ENCODE results near the gene GPBAR1. TPM values are rescaled to one million over a fixed set of nuclear protein-coding genes. Genes with fewer than 3 reads are reported as not detected.

GPBAR1 gene, protein sequence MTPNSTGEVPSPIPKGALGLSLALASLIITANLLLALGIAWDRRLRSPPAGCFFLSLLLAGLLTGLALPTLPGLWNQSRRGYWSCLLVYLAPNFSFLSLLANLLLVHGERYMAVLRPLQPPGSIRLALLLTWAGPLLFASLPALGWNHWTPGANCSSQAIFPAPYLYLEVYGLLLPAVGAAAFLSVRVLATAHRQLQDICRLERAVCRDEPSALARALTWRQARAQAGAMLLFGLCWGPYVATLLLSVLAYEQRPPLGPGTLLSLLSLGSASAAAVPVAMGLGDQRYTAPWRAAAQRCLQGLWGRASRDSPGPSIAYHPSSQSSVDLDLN
- not detected in 2 replicates for total RNA-seq

DNA sequence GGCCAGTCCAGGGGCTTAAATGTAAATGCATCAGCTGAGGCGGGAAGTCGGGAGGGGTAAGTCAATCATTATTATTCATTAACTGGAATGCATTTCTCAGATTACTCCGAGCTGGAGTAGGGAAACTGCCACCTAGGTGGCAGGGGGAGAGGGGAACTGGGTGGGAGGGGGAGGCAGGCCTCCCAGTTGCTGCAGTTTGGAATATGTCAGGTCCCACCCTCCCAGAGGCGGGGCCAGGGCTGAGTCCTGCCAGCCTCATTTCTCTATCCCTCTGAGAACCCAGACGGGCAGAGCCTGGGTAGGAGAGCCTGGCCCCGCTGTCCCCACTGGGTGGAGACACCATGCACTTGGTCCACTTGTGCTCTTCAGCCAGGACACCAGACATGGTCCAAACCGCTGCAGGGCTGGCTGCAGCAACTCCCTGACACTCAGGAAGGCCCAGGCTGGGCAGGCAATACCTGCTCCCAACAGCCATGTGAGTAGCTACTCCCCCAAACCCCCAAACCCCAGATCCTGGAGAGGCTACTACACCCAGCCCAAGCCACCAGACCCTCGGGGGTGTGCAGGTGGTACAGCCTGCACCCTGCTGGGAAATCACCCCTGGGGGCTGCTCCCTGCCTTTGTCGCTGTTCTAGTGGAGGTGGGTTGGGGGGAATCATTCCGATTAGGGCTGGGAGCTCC is at the start of gene GPBAR1:
Gene GPBAR1, plus strand, starts transcription at position 274 of the 681 bp plus-strand sequence. CDS start 1,710 bp downstream, outside the sequence.

DNA sequence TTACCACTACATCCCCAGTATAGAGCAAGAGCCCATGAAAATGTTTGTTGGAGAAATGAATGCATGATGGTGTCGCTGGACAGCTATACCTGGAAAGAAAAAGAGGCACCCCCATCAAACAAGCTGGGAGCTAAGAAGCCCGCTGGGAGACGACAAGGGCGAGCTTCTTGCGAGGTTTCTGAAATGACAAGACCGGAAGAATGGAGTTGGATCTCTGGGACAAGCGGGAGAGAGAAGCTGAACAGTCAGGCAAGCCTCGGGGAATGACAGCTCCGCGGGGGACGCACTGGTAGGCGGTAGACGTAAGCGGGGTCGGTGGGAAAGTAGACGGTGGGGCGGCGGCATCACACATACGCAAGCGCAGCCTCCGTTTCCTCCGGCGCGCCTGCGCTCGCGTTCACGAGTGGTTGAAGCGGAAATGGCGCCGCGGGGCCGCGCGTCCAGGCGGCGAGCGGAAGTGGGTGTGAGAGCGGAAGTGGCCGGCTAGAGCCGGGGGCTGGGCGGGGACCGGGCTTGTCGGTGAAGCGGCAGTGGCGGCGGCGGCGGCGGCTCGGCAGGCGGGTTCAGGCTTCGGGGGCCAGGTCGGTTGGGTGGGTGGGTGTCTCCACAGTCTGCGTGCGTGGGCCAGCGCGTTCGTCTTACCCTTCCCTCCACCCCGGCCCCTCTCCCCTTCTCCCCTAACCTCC is 44.0 kb upstream of the GPBAR1 start, which contains the start of gene ARPC2:
Gene ARPC2, plus strand, starts transcription at position 516 of the 686 bp plus-strand sequence. CDS start 282 bp downstream, outside the sequence.

GRCh38 chr2:218269900-218270720 is 9.3 kb downstream of the GPBAR1 start, which contains the start of the genes AAMP and PNKD:
TSS of gene AAMP (minus strand) at chr2:218270137. CDS start at chr2:218270086, 51 bp downstream.
TSS of gene PNKD (plus strand) at chr2:218270519. CDS start at chr2:218270536, 17 bp downstream.

DNA sequence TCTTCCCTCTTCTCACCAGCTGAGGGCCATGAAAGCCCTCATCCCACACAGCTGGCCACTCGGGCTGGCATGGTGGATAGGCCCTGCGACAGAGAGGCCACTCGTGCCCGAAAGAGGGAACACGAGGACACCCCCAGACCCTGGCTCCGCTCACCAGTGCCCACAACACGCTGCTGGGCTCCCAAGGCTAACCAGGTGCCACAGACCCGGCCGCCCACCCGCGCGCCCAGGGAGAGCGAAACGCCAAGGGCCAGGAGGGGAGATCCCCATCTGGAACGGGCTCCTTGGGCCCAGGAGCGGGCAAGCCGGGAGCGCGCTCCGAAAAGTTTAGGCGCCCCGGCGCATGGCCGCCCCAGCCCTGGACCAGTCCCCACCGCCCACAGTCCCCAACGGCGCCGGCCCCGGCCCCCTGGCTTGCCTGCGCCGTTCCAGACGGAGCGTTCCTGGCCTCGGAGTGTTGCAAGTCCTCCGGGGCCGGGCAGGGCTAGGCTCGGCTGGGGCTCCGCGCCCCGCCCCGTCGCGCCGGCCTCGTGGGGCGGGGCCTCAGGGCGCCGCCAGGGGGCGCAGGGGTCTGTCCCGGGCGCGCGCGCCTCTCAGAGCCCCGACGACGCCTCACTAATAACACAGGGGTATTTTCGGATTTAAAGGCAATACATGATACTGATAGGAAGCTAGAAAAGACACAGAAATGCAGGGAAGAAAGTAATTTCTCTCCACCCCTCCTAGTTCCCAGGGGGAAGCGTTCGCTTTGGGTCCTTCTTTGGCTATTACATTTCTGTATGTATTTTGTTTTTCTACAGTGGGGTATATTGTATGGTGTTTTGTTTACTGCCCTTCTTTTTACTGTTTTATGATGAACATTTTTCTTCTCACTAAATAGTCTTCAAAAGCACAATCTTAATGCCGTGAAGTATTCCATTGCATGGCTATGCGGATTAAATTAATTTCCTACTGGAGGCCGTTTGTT is 31.5 kb downstream of the GPBAR1 start, which contains the start of gene TMBIM1:
Gene TMBIM1, minus strand, starts transcription at position 456 of the 967 bp plus-strand sequence. CDS start 10,362 bp downstream, outside the sequence.

Other genes with a start within 250 kb of the GPBAR1 start
- not detected in 2 replicates for gene RUFY4, start 191.8 kb upstream of the GPBAR1 start, total RNA-seq
- gene CXCR2, start 135.0 kb upstream of the GPBAR1 start, total RNA-seq, result not detected in 2 replicates
- gene CXCR1, start 94.1 kb upstream of the GPBAR1 start, total RNA-seq, result not detected in 2 replicates
- gene ARPC2, start 43.8 kb upstream of the GPBAR1 start, total RNA-seq, result 346 and 401 TPM in 2 replicates
- 118 and 138 TPM in 2 replicates for gene AAMP, start 9.1 kb downstream of the GPBAR1 start, total RNA-seq
- gene PNKD, start 9.5 kb downstream of the GPBAR1 start, total RNA-seq, result 38.3 and 43.7 TPM in 2 replicates
- gene TMBIM1, start 31.5 kb downstream of the GPBAR1 start, total RNA-seq, result 165 and 227 TPM in 2 replicates
- gene CATIP, start 95.8 kb downstream of the GPBAR1 start, total RNA-seq, result 0.59 TPM in 1 of 2 replicates, not detected in the other
- gene SLC11A1, start 121.3 kb downstream of the GPBAR1 start, total RNA-seq, result 0.05 and 0.30 TPM in 2 replicates
- gene CTDSP1, start 138.9 kb downstream of the GPBAR1 start, total RNA-seq, result 35.0 and 39.5 TPM in 2 replicates
- gene VIL1, start 158.1 kb downstream of the GPBAR1 start, total RNA-seq, result under 0.01 TPM in 1 of 2 replicates, not detected in the other